ENCODE results near the gene PHYH.

DNA sequence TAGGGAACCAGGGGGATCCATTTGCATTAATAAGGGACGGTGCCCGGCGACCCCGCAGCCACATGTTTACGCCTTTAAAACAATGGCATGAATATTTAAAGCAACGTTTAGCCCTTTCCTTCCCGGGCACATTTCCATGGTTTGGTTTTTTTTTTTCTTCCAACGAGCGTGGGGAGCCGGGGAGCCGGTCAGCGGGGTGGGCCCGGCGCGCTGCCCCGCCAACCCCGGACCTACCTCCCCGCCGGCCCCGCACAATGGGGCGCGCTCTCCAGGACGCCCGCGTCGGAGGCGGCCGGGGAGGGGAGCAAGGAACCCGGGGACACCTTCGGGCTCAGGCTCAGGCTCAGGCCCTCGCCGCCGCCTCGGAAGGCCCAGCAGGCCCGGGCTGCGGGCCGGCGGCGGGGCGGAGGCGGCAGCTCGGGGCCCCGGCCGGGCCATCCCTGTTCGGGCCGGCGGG, 47.2 kb upstream of the PHYH start:
- TF ChIP-seq, protein P1, sequence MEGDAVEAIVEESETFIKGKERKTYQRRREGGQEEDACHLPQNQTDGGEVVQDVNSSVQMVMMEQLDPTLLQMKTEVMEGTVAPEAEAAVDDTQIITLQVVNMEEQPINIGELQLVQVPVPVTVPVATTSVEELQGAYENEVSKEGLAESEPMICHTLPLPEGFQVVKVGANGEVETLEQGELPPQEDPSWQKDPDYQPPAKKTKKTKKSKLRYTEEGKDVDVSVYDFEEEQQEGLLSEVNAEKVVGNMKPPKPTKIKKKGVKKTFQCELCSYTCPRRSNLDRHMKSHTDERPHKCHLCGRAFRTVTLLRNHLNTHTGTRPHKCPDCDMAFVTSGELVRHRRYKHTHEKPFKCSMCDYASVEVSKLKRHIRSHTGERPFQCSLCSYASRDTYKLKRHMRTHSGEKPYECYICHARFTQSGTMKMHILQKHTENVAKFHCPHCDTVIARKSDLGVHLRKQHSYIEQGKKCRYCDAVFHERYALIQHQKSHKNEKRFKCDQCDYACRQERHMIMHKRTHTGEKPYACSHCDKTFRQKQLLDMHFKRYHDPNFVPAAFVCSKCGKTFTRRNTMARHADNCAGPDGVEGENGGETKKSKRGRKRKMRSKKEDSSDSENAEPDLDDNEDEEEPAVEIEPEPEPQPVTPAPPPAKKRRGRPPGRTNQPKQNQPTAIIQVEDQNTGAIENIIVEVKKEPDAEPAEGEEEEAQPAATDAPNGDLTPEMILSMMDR (IDR thresholded peaks at IDR 0.05; ENCODE audit: low read depth, low read length, missing input control), result no peak
- TF ChIP-seq, protein P2, sequence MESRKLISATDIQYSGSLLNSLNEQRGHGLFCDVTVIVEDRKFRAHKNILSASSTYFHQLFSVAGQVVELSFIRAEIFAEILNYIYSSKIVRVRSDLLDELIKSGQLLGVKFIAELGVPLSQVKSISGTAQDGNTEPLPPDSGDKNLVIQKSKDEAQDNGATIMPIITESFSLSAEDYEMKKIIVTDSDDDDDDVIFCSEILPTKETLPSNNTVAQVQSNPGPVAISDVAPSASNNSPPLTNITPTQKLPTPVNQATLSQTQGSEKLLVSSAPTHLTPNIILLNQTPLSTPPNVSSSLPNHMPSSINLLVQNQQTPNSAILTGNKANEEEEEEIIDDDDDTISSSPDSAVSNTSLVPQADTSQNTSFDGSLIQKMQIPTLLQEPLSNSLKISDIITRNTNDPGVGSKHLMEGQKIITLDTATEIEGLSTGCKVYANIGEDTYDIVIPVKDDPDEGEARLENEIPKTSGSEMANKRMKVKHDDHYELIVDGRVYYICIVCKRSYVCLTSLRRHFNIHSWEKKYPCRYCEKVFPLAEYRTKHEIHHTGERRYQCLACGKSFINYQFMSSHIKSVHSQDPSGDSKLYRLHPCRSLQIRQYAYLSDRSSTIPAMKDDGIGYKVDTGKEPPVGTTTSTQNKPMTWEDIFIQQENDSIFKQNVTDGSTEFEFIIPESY (IDR thresholded peaks at IDR 0.05), result no peak
- TF ChIP-seq NR2F2 (IDR thresholded peaks at IDR 0.05) (no peak), TAF1 (conservative IDR thresholded peaks at IDR 0.05) (no peak), JUND (IDR thresholded peaks at IDR 0.05) (no peak)
- TF ChIP-seq, protein P3, sequence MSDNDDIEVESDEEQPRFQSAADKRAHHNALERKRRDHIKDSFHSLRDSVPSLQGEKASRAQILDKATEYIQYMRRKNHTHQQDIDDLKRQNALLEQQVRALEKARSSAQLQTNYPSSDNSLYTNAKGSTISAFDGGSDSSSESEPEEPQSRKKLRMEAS (IDR thresholded peaks at IDR 0.05), result no peak
- TF ChIP-seq, protein P4, sequence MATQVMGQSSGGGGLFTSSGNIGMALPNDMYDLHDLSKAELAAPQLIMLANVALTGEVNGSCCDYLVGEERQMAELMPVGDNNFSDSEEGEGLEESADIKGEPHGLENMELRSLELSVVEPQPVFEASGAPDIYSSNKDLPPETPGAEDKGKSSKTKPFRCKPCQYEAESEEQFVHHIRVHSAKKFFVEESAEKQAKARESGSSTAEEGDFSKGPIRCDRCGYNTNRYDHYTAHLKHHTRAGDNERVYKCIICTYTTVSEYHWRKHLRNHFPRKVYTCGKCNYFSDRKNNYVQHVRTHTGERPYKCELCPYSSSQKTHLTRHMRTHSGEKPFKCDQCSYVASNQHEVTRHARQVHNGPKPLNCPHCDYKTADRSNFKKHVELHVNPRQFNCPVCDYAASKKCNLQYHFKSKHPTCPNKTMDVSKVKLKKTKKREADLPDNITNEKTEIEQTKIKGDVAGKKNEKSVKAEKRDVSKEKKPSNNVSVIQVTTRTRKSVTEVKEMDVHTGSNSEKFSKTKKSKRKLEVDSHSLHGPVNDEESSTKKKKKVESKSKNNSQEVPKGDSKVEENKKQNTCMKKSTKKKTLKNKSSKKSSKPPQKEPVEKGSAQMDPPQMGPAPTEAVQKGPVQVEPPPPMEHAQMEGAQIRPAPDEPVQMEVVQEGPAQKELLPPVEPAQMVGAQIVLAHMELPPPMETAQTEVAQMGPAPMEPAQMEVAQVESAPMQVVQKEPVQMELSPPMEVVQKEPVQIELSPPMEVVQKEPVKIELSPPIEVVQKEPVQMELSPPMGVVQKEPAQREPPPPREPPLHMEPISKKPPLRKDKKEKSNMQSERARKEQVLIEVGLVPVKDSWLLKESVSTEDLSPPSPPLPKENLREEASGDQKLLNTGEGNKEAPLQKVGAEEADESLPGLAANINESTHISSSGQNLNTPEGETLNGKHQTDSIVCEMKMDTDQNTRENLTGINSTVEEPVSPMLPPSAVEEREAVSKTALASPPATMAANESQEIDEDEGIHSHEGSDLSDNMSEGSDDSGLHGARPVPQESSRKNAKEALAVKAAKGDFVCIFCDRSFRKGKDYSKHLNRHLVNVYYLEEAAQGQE (IDR thresholded peaks at IDR 0.05), result no peak
- TF ChIP-seq, protein P5, sequence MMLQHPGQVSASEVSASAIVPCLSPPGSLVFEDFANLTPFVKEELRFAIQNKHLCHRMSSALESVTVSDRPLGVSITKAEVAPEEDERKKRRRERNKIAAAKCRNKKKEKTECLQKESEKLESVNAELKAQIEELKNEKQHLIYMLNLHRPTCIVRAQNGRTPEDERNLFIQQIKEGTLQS (IDR thresholded peaks at IDR 0.05), result no peak

Data from liver (tissue), 3 donors.